Measurements from ENCODE around the gene MXRA7.

DNA sequence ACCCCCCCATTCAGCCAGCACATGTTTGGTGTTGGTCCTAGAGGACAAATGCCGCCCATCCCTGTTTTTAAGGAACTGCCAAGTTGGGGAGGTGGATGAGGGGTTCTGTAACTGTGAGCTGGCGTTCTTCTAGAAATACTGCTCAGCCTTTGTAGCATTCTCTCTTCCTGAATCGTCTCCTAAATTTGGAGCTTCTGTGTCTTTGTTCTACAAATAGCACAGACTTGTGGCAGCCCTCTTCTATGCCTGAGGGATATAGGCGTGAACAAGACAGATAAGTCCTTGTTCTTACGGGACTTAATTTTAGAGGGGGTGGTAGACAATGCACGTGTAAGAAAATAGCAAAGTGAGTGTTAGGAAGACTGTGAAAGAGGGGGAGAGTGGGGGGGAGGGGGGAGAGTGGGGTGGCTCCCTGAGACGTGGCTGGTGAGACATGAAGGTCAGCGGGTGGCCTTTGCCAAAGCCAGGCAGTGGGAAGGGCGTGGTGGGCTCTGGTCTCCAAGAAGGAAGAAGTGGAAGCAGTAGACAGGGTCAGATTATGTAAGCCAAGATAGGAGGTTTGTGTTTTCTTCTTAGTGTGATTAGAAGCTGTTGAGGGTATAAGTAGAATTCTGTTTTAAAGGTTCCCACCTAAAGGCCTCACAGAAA, 37.1 kb upstream of the MXRA7 start:
- TF ChIP-seq TAF1 (IDR thresholded peaks at IDR 0.05; ENCODE audit: low read depth, low read length) (no peak), POLR2A (IDR thresholded peaks at IDR 0.05; ENCODE audit: low read depth, low read length) (no peak), POLR2AphosphoS5 (IDR thresholded peaks at IDR 0.05; ENCODE audit: low read depth, low read length) (no peak), POU2F2 (IDR thresholded peaks at IDR 0.05; ENCODE audit: low read depth, low read length) (no peak), SPI1 (IDR thresholded peaks at IDR 0.05; ENCODE audit: low read depth, low read length) (no peak)

All from GM12891 (cell line).